GM18951 (cell line): Measurements from ENCODE around the gene FUZ.
A peak's percentile ranks its signal among the peaks of the same experiment; 100 is the strongest.

Source experiments
- POLR2A ChIP-seq: IDR thresholded peaks from 4 replicates; pipeline ENCODE4 v1.6.1; 2011; ENCODE audit warnings: mild to moderate bottlenecking; ENCODE audit not compliant: insufficient read length, insufficient read depth; ENCODE audit errors: extremely low read depth
- in situ Hi-C: fragments of 300-500 bp; cut with MboI; formaldehyde crosslinking; loops from one replicate; pipeline ENCODE4 v1.12.0; 2022; ENCODE audit warnings: low sequenced_read_pairs, mixed read lengths, inconsistent platforms; ENCODE audit not compliant: unreplicated experiment

Gene FUZ

DNA sequence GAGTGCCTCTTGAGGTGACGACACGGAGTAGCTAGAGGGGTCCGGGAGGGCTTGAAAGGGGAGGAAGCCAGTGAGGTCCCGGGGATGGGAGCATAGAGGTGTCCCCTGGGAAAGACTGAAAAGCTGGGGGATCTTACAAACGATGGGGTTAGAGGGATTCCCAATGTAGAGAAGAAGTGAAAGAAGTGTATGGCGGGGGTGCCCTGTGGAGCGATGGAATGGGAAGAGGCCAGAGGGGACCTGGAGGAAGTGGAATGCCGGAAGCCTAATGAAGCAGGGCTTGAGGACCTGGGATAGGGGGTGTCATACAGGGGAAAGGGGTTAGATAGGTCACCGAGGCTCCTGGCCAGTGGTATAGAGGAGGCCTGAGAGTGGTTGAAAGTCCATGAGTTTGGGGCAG lies 45.7 kb downstream of the FUZ start:
- in situ Hi-C loops, result no loop called here
- TF ChIP-seq POLR2A, result no peak

DNA sequence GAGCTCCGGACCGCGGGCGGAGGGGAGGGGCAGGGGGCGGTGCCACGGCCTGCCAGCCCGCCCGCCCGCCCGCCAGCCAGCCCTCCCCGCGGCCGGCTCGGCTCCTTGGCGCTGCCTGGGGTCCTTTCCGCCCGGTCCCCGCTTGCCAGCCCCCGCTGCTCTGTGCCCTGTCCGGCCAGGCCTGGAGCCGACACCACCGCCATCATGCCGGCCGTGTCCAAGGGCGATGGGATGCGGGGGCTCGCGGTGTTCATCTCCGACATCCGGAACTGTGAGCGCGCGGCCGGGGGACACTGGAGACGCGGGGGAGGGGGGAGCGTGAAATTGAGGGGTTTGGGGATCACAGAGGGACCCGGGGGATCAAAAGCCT lies 46.2 kb downstream of the FUZ start, which contains the start of gene AP2A1:
Gene AP2A1 (plus strand): TSS at position 72 of the 370 bp plus-strand sequence. CDS start 133 bp downstream, at position 205.
- peak; percentile 67 for TF ChIP-seq POLR2A
- in situ Hi-C loops, result no loop called here

DNA sequence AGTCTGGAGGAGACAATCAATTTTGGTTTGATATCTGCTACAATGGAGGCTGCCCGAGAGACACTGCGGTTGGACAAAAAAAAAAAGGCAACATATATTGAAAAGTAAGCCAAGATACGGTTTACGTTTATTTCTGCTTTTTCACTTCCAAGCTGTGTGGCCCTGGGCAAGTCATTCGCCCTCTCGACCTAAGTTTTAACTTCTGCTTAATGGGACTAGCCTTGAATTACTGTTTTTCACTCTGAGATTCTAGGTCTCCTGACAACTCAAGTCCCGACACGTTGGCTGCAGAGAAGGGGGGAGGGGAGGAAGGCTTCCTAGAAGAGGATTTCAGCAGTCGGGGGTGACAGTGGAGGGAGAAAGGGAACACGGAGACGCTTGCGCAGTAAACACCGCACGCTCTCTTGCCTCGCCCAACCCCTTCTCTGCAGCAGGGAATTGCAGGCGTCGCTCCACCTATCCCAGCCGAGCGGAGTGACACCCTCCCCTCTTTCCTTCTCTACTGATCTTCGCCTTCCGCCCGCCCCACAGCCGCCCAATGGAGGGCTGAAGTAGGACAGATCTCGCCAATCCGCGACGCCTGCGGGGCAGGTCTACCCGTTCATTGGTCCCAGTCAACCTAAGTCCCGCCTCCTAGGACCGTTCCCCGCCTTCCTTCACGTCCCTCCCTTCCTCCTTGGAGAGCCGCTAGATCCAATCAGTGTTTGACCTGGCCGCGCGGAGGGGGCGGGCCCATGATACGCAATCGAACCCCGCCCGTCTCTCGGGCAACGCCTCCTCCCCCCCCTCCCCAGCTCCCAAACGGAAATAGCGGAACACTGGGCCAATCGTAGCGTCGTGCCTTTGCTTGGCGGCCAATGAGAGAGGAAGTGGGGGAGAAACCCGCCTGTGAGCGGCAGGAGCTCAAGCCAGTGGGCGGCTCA lies 46.8 kb downstream of the FUZ start:
- in situ Hi-C loops, result no loop called here
- TF ChIP-seq POLR2A, result peak; percentile 81

DNA sequence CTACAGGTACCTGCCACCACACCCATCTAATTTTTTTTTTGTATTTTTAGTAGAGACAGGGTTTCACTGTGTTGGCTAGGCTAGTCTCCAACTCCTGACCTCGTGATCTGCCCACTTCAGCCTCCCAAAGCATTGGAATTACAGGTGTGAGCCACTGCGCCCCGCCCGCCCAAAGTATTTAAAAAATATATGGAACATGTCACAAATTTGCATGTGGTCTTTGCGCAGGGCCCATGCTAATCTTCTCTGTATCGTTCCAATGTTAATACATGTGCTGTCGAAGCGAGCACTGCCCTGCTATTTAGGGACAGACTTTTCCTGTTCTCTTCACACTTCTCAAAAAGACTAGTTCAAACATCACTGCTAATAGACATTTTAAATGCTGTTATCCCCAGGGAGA lies 48.8 kb downstream of the FUZ start:
- in situ Hi-C loops, result no loop called here
- no peak for TF ChIP-seq POLR2A

DNA sequence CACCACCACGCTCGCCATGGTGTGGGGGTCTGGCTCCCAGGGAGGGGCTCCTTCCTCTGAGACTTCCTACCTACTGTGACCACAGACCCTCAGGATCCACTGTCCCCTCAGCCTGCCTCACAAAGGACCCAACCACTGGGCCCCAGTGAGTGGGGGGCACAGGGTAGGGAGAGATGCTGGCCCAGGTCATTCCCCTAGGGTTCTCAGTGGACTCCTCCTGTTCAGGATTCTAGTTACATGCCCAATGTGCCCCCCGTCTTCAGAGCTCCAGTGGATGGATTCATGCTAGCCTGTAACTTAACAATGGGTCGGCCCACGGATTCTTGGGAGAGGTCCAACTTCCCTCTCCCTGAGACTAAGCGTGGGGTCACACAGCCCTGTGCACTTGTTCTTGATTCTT lies 49.9 kb downstream of the FUZ start, which contains the start of gene TSKS:
Gene TSKS (minus strand): TSS at position 77 of the 400 bp plus-strand sequence. CDS start 59 bp downstream, at position 18.
- no peak for TF ChIP-seq POLR2A
- in situ Hi-C loops, result no loop called here

- TF ChIP-seq POLR2A, result no peak
- in situ Hi-C loops, result no loop called here
Measured at GRCh38 chr19:49761625-49762311, 51.3 kb downstream of the FUZ start.

- in situ Hi-C loops, result no loop called here
- TF ChIP-seq POLR2A, result no peak
Measured at GRCh38 chr19:49761249-49761624, 51.9 kb downstream of the FUZ start.

DNA sequence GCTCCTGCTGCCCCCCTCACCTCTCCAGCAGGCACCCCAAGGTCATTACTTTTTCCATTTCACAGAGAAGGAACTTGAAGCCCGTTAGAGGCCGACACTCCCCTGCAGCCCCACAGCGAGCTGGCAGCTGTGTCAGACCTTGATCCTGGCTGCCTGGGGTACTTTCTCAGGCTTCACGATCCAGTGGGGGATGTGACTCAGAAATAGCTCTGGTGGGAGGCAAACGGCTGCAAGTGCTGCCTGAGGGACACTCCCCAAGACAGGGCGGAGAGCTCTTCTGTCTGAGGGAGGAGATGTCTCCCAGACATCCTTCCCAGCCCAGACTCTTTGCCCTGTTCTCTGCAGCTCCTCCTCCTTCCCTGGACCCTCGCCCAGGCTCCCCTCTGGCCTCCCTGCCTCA lies 54.8 kb downstream of the FUZ start:
- in situ Hi-C loops, result no loop called here
- TF ChIP-seq POLR2A, result no peak
